K562 (cell line): ENCODE results near the gene TNFRSF6B. TPM values are rescaled to one million over a fixed set of nuclear protein-coding genes. Genes with fewer than 3 reads are reported as not detected.

Experiments used
- E2F1 ChIP-seq: sonication (generic); formaldehyde crosslinking; IDR thresholded peaks from 2 replicates; pipeline ENCODE4 v1.8.1; 2023; ENCODE audit warnings: mild to moderate bottlenecking, missing genetic modification reagents, moderate library complexity
- HDAC3 ChIP-seq: fragments of 450-650 bp; IDR thresholded peaks from 2 replicates; pipeline ENCODE4 v1.6.1; 2018; ENCODE audit warnings: borderline replicate concordance, mild to moderate bottlenecking, moderate library complexity; ENCODE audit not compliant: partially characterized antibody
- HINFP ChIP-seq: fragments of 450-650 bp; conservative IDR thresholded peaks from 2 replicates; pipeline ENCODE4 v1.6.1; 2016; ENCODE audit warnings: missing genetic modification characterization, low read depth, mild to moderate bottlenecking, control low read depth, missing compliant biosample characterization
- LEF1 ChIP-seq: fragments of 450-650 bp; IDR thresholded peaks from 2 replicates; pipeline ENCODE4 v1.6.1; 2016; ENCODE audit warnings: mild to moderate bottlenecking
- NKRF ChIP-seq: fragments of 450-650 bp; IDR thresholded peaks from 2 replicates; pipeline ENCODE4 v1.6.1; 2016; ENCODE audit warnings: borderline replicate concordance
- RBBP5 ChIP-seq: fragments of 200-600 bp; sonication (generic); IDR thresholded peaks from 2 replicates; pipeline ENCODE4 v1.6.1; 2012; ENCODE audit warnings: borderline replicate concordance, mild to moderate bottlenecking, low read length, control low read depth, inconsistent platforms; ENCODE audit not compliant: insufficient read depth, poor library complexity, severe bottlenecking
- RCOR1 ChIP-seq, 2 experiments: IDR thresholded peaks; 2 replicates each; pipeline ENCODE4 v1.6.1; 2012; ENCODE audit warnings: low read depth in 2 of 2, low read length in 2 of 2, borderline replicate concordance in 1 of 2, improper control_type of control experiment in 1 of 2
- TAF1 ChIP-seq: IDR thresholded peaks from 2 replicates; pipeline ENCODE4 v1.6.1; 2011; ENCODE audit warnings: mild to moderate bottlenecking, low read length, moderate library complexity; ENCODE audit not compliant: insufficient read depth, control insufficient read depth, severe bottlenecking; ENCODE audit errors: extremely low read depth
- TOE1 ChIP-seq, 2 experiments: fragments of 450-650 bp in 1 of 2; sonication (generic) in 1 of 2; formaldehyde crosslinking in 1 of 2; IDR thresholded peaks; 2 replicates each; pipeline versions ENCODE4 v1.7.1 to v1.8.0; 2016 to 2022; ENCODE audit warnings: borderline replicate concordance in 2 of 2, mild to moderate bottlenecking in 2 of 2, antibody characterized with exemption in 1 of 2, inconsistent platforms in 1 of 2, low read depth in 1 of 2, missing genetic modification reagents in 1 of 2, moderate library complexity in 1 of 2
- TRIM24 ChIP-seq, 2 experiments: fragments of 450-650 bp; IDR thresholded peaks; 2 replicates each; pipeline ENCODE4 v1.6.1; 2016
- ZBTB11 ChIP-seq, 3 experiments: fragments of 200-800 bp in 1 of 3; fragments of 250-450 bp in 1 of 3; fragments of 450-650 bp in 1 of 3; sonication (Bioruptor Pico) in 1 of 3; sonication (Bioruptor generic) in 1 of 3; formaldehyde crosslinking in 1 of 3; IDR thresholded peaks; 2 replicates each; pipeline versions ENCODE4 v1.6.1 to v1.8.0; 2016 to 2022; ENCODE audit warnings: mild to moderate bottlenecking in 2 of 3, missing genetic modification characterization in 2 of 3, missing compliant biosample characterization in 1 of 3, moderate library complexity in 1 of 3
- ZNF121 ChIP-seq: sonication (generic); formaldehyde crosslinking; conservative IDR thresholded peaks from 2 replicates; pipeline ENCODE4 v1.8.0; 2022; ENCODE audit warnings: missing genetic modification reagents
- ZNF282 ChIP-seq: sonication (generic); formaldehyde crosslinking; IDR thresholded peaks from 2 replicates; pipeline ENCODE4 v1.8.1; 2023; ENCODE audit warnings: missing genetic modification reagents
- ZNF384 ChIP-seq: IDR thresholded peaks from 2 replicates; pipeline ENCODE4 v1.6.1; 2012; ENCODE audit warnings: low read depth, low read length, improper control_type of control experiment
- ZNF785 ChIP-seq: fragments of 250-450 bp; sonication (Bioruptor Pico); IDR thresholded peaks from 2 replicates; pipeline ENCODE4 v1.4.0; 2020; ENCODE audit warnings: mild to moderate bottlenecking
- polyA plus RNA-seq, 8 experiments: library from polyadenylated mRNA; depleted of rRNA in 4 of 8; stranded (reverse) in 5 of 8; unstranded in 3 of 8; fragments of >200 nt; fragmentation: Nextera tagmentation in 2 of 8; fragmentation: Illumina TruSeq in 1 of 8; extraction: Ambion mirVana in 2 of 8; extraction: Trizol in 1 of 8; gene quantifications; 2 replicates each; pipeline versions ENCODE4 v1.2.1 to v1.2.3, GENCODE V29; 2011 to 2014; ENCODE audit warnings: inconsistent platforms in 1 of 8, missing spikeins in 1 of 8
- total RNA-seq, 7 experiments: library from RNA; depleted of rRNA in 6 of 7; stranded (reverse); fragments of >200 nt in 6 of 7; fragmentation: Illumina TruSeq in 2 of 7; extraction: Trizol in 2 of 7; gene quantifications; 2 replicates each; pipeline versions ENCODE4 v1.2.1 to v1.2.3, GENCODE V29; 2011 to 2021; ENCODE audit warnings: low replicate concordance in 1 of 7

The TNFRSF6B gene
- total and polyA plus RNA-seq, 9 of the 15 experiments (the other 6 are each of a cell fraction or from before 2014, with no cell fraction given): 0.10 to 3.5 (median 0.32) TPM; not detected in 6

GRCh38 chr20:63657937-63658748, 38.3 kb upstream of the TNFRSF6B start, which contains the start of gene RTEL1 (continued):
- peak; percentile 97 for TF ChIP-seq NKRF
- peak; percentile 99 to 100 (median 99) for TF ChIP-seq ZBTB11 (CRISPR knock-in tag; IDR thresholded peaks at IDR 0.05)
- 0 out of 2 replicates have a peak, but pooled peaks have one; percentile 43 for TF ChIP-seq ZNF282 (CRISPR knock-in tag)
- TF ChIP-seq HINFP (tag): no peak
- TF ChIP-seq TOE1 (IDR thresholded peaks at IDR 0.05; ENCODE audit: borderline replicate concordance): peak; percentile 90
- no peak for TF ChIP-seq TOE1 (CRISPR knock-in tag; IDR thresholded peaks at IDR 0.05; ENCODE audit: borderline replicate concordance, low read depth)
- no peak for TF ChIP-seq ZNF121 (CRISPR knock-in tag)
- TF ChIP-seq ZNF785 (CRISPR knock-in tag): no peak
- 0 out of 2 replicates have a peak, but pooled peaks have one; percentile 16 for TF ChIP-seq LEF1
- peak in 1 of 2 experiments; percentile 99; a peak in 2 of 4 replicates for TF ChIP-seq TRIM24 (IDR thresholded peaks at IDR 0.05)
- peak; percentile 93 for TF ChIP-seq TAF1
- no peak for TF ChIP-seq HDAC3
- TF ChIP-seq ZNF384: 0 out of 2 replicates have a peak, but pooled peaks have one; percentile 23
- TF ChIP-seq E2F1 (CRISPR knock-in tag): peak; percentile 80; the same call in 1 of the 2 replicates
- TF ChIP-seq RCOR1 (IDR thresholded peaks at IDR 0.05; ENCODE audit: borderline replicate concordance in 1 of 2, low read depth in 2 of 2, low read length in 2 of 2): peak; percentile 4 to 22; a peak in 1 of 4 replicates
- TF ChIP-seq RBBP5: peak; percentile 93
